SU-DHL-6 (cell line): ENCODE data around the gene ABHD16A.

Experiments
- EZH2phosphoT487 ChIP-seq: fragments of 200-600 bp; sonication (generic), shearing (Covaris generic); conservative IDR thresholded peaks from 2 replicates; pipeline ENCODE4 v1.6.1; 2018; ENCODE audit warnings: mild to moderate bottlenecking, antibody characterized with exemption, low read length, moderate library complexity, mixed read lengths
- TF ChIP-seq, protein P1 (sequence below): fragments of 200-600 bp; sonication (generic); IDR thresholded peaks from one replicate; pipeline ENCODE4 v1.5.1; 2017; ENCODE audit warnings: antibody characterized with exemption, mild to moderate bottlenecking, low read length, moderate library complexity; ENCODE audit not compliant: insufficient read depth, poor library complexity, severe bottlenecking

DNA sequence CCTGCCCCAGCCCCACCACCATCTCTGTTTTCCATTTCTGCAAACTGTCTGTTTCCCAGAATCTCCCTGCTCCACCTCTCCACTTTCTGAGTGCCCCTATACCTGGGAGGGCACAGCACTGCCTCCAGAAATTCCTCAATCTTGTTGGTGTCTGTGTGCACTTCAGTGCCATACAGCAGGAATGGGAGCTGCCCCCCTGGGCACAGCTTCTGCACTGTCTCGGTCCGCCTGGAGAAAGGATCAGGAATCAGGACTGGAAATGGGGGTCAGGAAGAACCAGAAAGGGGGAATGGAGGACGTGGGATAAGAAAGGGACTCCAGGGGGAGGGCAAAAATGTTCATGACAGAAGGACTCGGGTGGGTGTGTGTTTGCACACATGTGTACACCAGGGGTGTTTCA is 30.6 kb upstream of the ABHD16A start:
- TF ChIP-seq, protein P1, sequence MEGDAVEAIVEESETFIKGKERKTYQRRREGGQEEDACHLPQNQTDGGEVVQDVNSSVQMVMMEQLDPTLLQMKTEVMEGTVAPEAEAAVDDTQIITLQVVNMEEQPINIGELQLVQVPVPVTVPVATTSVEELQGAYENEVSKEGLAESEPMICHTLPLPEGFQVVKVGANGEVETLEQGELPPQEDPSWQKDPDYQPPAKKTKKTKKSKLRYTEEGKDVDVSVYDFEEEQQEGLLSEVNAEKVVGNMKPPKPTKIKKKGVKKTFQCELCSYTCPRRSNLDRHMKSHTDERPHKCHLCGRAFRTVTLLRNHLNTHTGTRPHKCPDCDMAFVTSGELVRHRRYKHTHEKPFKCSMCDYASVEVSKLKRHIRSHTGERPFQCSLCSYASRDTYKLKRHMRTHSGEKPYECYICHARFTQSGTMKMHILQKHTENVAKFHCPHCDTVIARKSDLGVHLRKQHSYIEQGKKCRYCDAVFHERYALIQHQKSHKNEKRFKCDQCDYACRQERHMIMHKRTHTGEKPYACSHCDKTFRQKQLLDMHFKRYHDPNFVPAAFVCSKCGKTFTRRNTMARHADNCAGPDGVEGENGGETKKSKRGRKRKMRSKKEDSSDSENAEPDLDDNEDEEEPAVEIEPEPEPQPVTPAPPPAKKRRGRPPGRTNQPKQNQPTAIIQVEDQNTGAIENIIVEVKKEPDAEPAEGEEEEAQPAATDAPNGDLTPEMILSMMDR: no peak
- TF ChIP-seq EZH2phosphoT487: no peak
